DOHH2 (cell line): ENCODE measurements around the gene SSPN.

Experiments
- H3F3A ChIP-seq: fragments of 200-600 bp; sonication (generic), shearing (Covaris generic); 2 replicates; pipeline ENCODE4 v1.6.0; 2016; ENCODE audit warnings: antibody characterized with exemption, mild to moderate bottlenecking; ENCODE audit not compliant: control insufficient read depth, insufficient read depth
- H3K27ac ChIP-seq: fragments of 200-600 bp; sonication (generic); 2 replicates; pipeline ENCODE4 v1.5.1; 2014; ENCODE audit warnings: low read depth, mild to moderate bottlenecking, low read length, moderate library complexity
- H3K27me3 ChIP-seq: fragments of 200-600 bp; sonication (generic); 2 replicates; pipeline ENCODE4 v1.6.1; 2014; ENCODE audit warnings: mild to moderate bottlenecking, low read length, mixed read lengths; ENCODE audit not compliant: control insufficient read depth
- H3K36me3 ChIP-seq: fragments of 200-600 bp; sonication (generic); 2 replicates; pipeline ENCODE4 v1.6.1; 2014; ENCODE audit warnings: mild to moderate bottlenecking, low read length, moderate library complexity, mixed read lengths; ENCODE audit not compliant: control insufficient read depth
- H3K4me1 ChIP-seq: fragments of 200-600 bp; sonication (generic); 2 replicates; pipeline ENCODE4 v1.6.1; 2014; ENCODE audit warnings: mild to moderate bottlenecking, low read length, mixed read lengths; ENCODE audit not compliant: control insufficient read depth
- H3K4me2 ChIP-seq: fragments of 200-600 bp; sonication (generic); 2 replicates; pipeline ENCODE4 v1.6.0; 2014; ENCODE audit warnings: mild to moderate bottlenecking, low read length, moderate library complexity
- H3K4me3 ChIP-seq: fragments of 200-600 bp; sonication (generic); 2 replicates; pipeline ENCODE4 v1.5.1; 2014; ENCODE audit warnings: mild to moderate bottlenecking, low read length, mixed read lengths
- H3K79me2 ChIP-seq: fragments of 200-600 bp; sonication (generic); 2 replicates; pipeline ENCODE4 v1.6.1; 2014; ENCODE audit warnings: mild to moderate bottlenecking, low read length, mixed read lengths; ENCODE audit not compliant: control insufficient read depth
- H3K9me2 ChIP-seq: fragments of 200-600 bp; sonication (generic); replicated peaks from 2 replicates; pipeline ENCODE4 v1.6.1; 2014; ENCODE audit warnings: mild to moderate bottlenecking, low read length, mixed read lengths; ENCODE audit not compliant: control insufficient read depth
- H3K9me3 ChIP-seq: fragments of 200-600 bp; sonication (generic); 2 replicates; pipeline ENCODE4 v1.6.1; 2014; ENCODE audit warnings: antibody characterized with exemption, low read length, mixed read lengths; ENCODE audit not compliant: control insufficient read depth, insufficient read depth
- H4K20me1 ChIP-seq: fragments of 200-600 bp; sonication (generic); 2 replicates; pipeline ENCODE4 v1.6.0; 2014; ENCODE audit warnings: low read depth, mild to moderate bottlenecking, antibody characterized with exemption, low read length, moderate library complexity; ENCODE audit not compliant: control insufficient read depth, insufficient read depth
- EZH2phosphoT487 ChIP-seq: fragments of 200-600 bp; sonication (generic); IDR thresholded peaks from 2 replicates; pipeline ENCODE4 v1.6.1; 2017; ENCODE audit warnings: borderline replicate concordance, mild to moderate bottlenecking, antibody characterized with exemption, low read length, moderate library complexity, mixed read lengths
- TF ChIP-seq, protein P1 (sequence below): fragments of 200-600 bp; sonication (generic); IDR thresholded peaks from one replicate; pipeline ENCODE4 v1.5.1; 2014; ENCODE audit warnings: antibody characterized with exemption, mild to moderate bottlenecking, low read depth, low read length; ENCODE audit not compliant: poor library complexity, severe bottlenecking

Gene SSPN

DNA sequence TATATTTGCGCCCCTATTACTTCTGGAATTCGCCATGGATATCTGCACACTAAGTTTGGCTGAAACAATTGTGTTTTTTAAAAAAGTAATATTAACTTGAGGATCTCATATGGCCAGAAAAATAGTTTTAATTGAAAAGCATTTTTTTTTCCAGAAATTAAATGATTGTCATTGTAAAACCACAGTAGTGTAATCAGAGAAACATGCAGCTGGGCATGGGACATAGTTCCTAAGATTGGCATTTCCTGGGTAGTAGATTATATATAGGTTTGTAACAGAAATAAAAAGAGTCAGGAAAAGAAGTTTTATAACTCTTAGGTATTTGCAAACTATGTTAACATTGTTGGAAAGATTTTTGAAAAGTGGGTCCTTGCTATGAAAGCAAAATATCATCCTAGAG is 17.6 kb downstream of the SSPN start:
- H3K36me3 ChIP-seq = no peaks in the 10 kb centered on the region
- peaks cover 8% of the 10 kb centered on the region for H3K27me3 ChIP-seq
- H3K4me2 ChIP-seq = no peak overlapping the region
- no peaks in the 10 kb centered on the region for H3K79me2 ChIP-seq
- H3K9me3 ChIP-seq = no peaks in the 10 kb centered on the region
- no peak overlapping the region for H3K4me3 ChIP-seq
- H3K9me2 ChIP-seq = no peaks in the 10 kb centered on the region
- H3F3A ChIP-seq = no peaks in the 10 kb centered on the region
- TF ChIP-seq, protein P1, sequence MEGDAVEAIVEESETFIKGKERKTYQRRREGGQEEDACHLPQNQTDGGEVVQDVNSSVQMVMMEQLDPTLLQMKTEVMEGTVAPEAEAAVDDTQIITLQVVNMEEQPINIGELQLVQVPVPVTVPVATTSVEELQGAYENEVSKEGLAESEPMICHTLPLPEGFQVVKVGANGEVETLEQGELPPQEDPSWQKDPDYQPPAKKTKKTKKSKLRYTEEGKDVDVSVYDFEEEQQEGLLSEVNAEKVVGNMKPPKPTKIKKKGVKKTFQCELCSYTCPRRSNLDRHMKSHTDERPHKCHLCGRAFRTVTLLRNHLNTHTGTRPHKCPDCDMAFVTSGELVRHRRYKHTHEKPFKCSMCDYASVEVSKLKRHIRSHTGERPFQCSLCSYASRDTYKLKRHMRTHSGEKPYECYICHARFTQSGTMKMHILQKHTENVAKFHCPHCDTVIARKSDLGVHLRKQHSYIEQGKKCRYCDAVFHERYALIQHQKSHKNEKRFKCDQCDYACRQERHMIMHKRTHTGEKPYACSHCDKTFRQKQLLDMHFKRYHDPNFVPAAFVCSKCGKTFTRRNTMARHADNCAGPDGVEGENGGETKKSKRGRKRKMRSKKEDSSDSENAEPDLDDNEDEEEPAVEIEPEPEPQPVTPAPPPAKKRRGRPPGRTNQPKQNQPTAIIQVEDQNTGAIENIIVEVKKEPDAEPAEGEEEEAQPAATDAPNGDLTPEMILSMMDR = no peak
- TF ChIP-seq EZH2phosphoT487 = no peak
- H3K4me1 ChIP-seq = no peaks in the 10 kb centered on the region
- no peaks in the 10 kb centered on the region for H4K20me1 ChIP-seq
- no peak overlapping the region for H3K27ac ChIP-seq

DNA sequence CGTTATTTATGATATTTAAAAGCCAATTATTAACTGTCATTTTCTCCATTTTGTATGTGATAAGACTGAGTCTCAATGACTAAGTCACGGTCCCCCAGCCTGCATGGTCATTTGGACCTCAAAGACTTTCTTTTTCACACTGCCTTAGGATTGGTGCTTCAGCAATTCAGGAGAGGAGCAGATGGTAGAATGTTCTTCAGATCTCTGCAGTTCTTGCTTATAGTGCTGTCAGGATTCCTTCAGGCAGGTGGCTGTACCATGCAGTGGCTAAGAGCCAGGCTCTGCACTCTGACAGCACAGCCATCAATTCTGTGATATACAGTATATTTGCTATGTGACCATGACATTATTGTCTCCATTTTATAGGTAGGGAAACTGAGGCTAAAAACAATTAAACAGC is 18.7 kb downstream of the SSPN start:
- no peak overlapping the region for H3K4me2 ChIP-seq
- peaks cover 8% of the 10 kb centered on the region for H3K27me3 ChIP-seq
- TF ChIP-seq, protein P1 = no peak
- no peak for TF ChIP-seq EZH2phosphoT487
- no peaks in the 10 kb centered on the region for H4K20me1 ChIP-seq
- H3K36me3 ChIP-seq = no peaks in the 10 kb centered on the region
- H3K9me3 ChIP-seq = no peaks in the 10 kb centered on the region
- no peaks in the 10 kb centered on the region for H3K4me1 ChIP-seq
- no peaks in the 10 kb centered on the region for H3K79me2 ChIP-seq
- no peak overlapping the region for H3K4me3 ChIP-seq
- no peaks in the 10 kb centered on the region for H3F3A ChIP-seq
- H3K9me2 ChIP-seq = no peaks in the 10 kb centered on the region
- no peak overlapping the region for H3K27ac ChIP-seq

DNA sequence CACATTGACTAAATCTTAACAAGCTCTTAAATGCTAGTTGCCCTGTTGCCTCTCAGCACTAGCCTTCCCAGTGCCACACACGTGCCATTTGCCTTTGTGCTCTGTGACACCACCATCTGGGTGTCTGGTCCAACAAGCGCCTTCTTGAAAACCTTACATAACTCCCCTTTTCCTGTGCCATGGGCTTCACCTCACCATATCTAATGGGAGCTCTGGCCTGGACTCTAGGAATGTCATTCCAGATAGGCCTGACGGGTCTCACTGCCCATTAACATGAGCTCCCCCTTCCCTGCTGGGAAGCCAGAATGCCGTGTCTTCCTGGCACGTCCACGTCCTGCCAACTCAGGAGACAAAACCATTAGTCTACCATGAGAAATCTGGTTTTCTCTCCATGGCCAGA is 24.4 kb downstream of the SSPN start:
- Histone ChIP-seq H3K36me3 (no peaks in the 10 kb centered on the region), H3F3A (no peaks in the 10 kb centered on the region), H3K4me3 (no peak overlapping the region), H3K9me3 (no peaks in the 10 kb centered on the region), H3K4me2 (no peak overlapping the region), H3K4me1 (no peaks in the 10 kb centered on the region), H3K27me3 (peaks cover 6% of the 10 kb centered on the region), H3K27ac (no peak overlapping the region), H3K9me2 (no peaks in the 10 kb centered on the region), H4K20me1 (no peaks in the 10 kb centered on the region), H3K79me2 (no peaks in the 10 kb centered on the region)
- TF ChIP-seq, protein P1 = no peak
- no peak for TF ChIP-seq EZH2phosphoT487

DNA sequence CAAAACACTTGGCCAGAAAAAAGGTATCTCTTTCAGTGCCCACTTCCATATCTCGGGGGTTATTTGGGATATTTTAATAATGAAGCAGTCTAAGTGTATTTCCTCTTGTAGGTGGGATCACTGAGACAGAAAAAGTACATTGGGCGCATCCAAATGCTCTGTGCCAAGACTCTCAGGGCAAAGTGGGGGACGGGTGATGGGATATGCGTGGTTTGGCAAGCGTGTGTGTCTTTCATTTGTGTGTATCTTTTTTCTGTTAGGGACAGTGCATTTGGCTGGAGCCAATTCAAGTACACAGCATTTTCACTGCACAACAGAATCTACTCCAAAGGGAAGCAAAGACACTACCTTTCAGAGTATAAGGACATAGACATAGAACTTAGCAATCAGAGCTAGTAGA is 29.3 kb downstream of the SSPN start:
- Histone ChIP-seq H3K9me3 (no peaks in the 10 kb centered on the region), H4K20me1 (no peaks in the 10 kb centered on the region), H3K4me3 (no peak overlapping the region), H3K27ac (no peak overlapping the region), H3K79me2 (no peaks in the 10 kb centered on the region), H3K4me1 (no peaks in the 10 kb centered on the region), H3K4me2 (no peak overlapping the region), H3K36me3 (no peaks in the 10 kb centered on the region), H3K27me3 (peaks cover 3% of the 10 kb centered on the region; the same call in 1 of the 2 replicates), H3K9me2 (no peaks in the 10 kb centered on the region), H3F3A (no peaks in the 10 kb centered on the region)
- TF ChIP-seq, protein P1 = no peak
- no peak for TF ChIP-seq EZH2phosphoT487
